OCI-LY1 (cell line): ENCODE results near the gene XPR1.

Source experiments
- H2AFZ ChIP-seq: fragments of 200-600 bp; sonication (generic), shearing (Covaris generic); 2 replicates; pipeline ENCODE4 v1.6.0; 2014; ENCODE audit warnings: antibody characterized with exemption, mild to moderate bottlenecking, low read length
- H3F3A ChIP-seq: fragments of 200-600 bp; sonication (generic), shearing (Covaris generic); 2 replicates; pipeline ENCODE4 v1.6.0; 2014; ENCODE audit warnings: mild to moderate bottlenecking, antibody characterized with exemption, low read length, moderate library complexity; ENCODE audit not compliant: insufficient read depth
- H3K27ac ChIP-seq: fragments of 200-600 bp; sonication (generic); 2 replicates; pipeline ENCODE4 v1.5.1; 2014; ENCODE audit warnings: low read length, mixed run types, mild to moderate bottlenecking, low read depth; ENCODE audit not compliant: poor library complexity, severe bottlenecking
- H3K27me3 ChIP-seq: fragments of 200-600 bp; sonication (generic); 2 replicates; pipeline ENCODE4 v1.6.0; 2014; ENCODE audit warnings: antibody characterized with exemption, mild to moderate bottlenecking, low read length, moderate library complexity; ENCODE audit not compliant: insufficient read depth
- H3K36me3 ChIP-seq: fragments of 200-600 bp; sonication (generic); 2 replicates; pipeline ENCODE4 v1.6.1; 2014; ENCODE audit warnings: mild to moderate bottlenecking, antibody characterized with exemption, low read length, moderate library complexity, mixed read lengths; ENCODE audit not compliant: insufficient read depth
- H3K4me1 ChIP-seq: fragments of 200-600 bp; sonication (generic); 2 replicates; pipeline ENCODE4 v1.5.1; 2014; ENCODE audit warnings: mild to moderate bottlenecking, low read length, moderate library complexity; ENCODE audit not compliant: insufficient read depth, severe bottlenecking
- H3K4me2 ChIP-seq: fragments of 200-600 bp; sonication (generic), shearing (Covaris generic); 2 replicates; pipeline ENCODE4 v1.6.1; 2014; ENCODE audit warnings: low read length
- H3K4me3 ChIP-seq: fragments of 200-600 bp; sonication (generic); 2 replicates; pipeline ENCODE4 v1.5.1; 2014; ENCODE audit warnings: low read length, low read depth, mild to moderate bottlenecking, mixed read lengths; ENCODE audit not compliant: poor library complexity, severe bottlenecking
- H3K79me2 ChIP-seq: fragments of 200-600 bp; shearing (Covaris generic); 2 replicates; pipeline ENCODE4 v1.6.1; 2016; ENCODE audit warnings: mixed run types, low read length, mixed read lengths; ENCODE audit not compliant: insufficient read depth
- H3K9ac ChIP-seq: fragments of 200-600 bp; sonication (generic), shearing (Covaris generic); 2 replicates; pipeline ENCODE4 v1.6.1; 2014; ENCODE audit warnings: mild to moderate bottlenecking, low read length, mixed read lengths
- H3K9me2 ChIP-seq: fragments of 200-600 bp; sonication (generic), shearing (Covaris generic); 2 replicates; pipeline ENCODE4 v1.6.1; 2014; ENCODE audit warnings: low read depth, mild to moderate bottlenecking, low read length, mixed read lengths
- H3K9me3 ChIP-seq: fragments of 200-600 bp; shearing (Covaris generic); 2 replicates; pipeline ENCODE4 v1.6.1; 2014; ENCODE audit warnings: low read length, mixed read lengths
- H4K20me1 ChIP-seq: fragments of 200-600 bp; sonication (generic), shearing (Covaris generic); 2 replicates; pipeline ENCODE4 v1.6.0; 2016; ENCODE audit warnings: mild to moderate bottlenecking, low read length; ENCODE audit not compliant: insufficient read depth
- EZH2 ChIP-seq: fragments of 200-600 bp; sonication (generic), shearing (Covaris generic); IDR thresholded peaks from 2 replicates; pipeline ENCODE4 v1.8.0; 2017; ENCODE audit warnings: borderline replicate concordance, mixed run types, mild to moderate bottlenecking, antibody characterized with exemption, low read length, moderate library complexity, mixed read lengths
- TF ChIP-seq, protein P1 (sequence below): fragments of 200-600 bp; sonication (generic), shearing (Covaris generic); IDR thresholded peaks from 2 replicates; pipeline ENCODE4 v1.5.1; 2017; ENCODE audit warnings: mild to moderate bottlenecking, antibody characterized with exemption, low read length, moderate library complexity, mixed read lengths

Gene XPR1

DNA sequence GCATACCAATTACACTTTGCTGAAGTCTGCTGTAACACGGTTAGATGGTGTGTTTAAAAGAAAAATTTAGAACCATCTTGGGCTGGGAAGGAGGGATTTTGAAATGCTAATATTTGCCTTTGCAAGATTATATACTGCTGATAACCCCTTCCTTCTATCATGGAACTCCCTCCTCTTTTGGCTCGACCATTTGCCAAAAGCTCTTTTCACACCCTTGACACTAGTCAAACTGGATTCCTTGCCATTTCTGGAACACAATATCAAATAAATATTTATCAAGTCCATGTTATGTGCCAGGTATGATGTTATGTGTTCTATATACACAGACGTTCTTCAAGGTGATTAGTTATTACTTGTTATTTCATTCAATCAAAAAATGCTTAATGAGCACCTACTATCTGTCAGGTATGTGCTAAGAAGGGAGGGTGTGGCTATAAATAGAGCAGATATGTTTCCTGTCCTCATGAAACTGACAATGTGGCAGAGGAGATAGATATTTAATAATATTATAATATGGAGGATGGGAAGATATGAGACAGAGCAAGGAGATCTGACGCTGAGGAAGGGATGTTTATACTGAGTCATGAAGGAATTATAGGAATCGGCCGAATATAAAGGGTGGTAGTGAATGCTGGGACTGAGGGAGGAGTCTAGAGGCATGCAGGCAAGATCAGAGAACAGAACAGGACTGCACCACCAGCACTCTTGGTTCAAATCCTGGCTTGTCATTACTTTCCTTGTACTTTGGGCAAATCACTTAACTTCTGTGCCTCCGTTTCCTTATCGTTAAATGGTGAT, 16.1 kb upstream of the XPR1 start:
- Histone ChIP-seq H3K36me3 (no peaks in the 10 kb centered on the region), H3F3A (0 out of 2 replicates have a peak, but pooled peaks cover 5% of the 10 kb centered on the region), H3K27me3 (no peaks in the 10 kb centered on the region), H3K27ac (no peak overlapping the region), H3K79me2 (no peaks in the 10 kb centered on the region), H3K9me3 (no peaks in the 10 kb centered on the region), H4K20me1 (no peaks in the 10 kb centered on the region), H3K4me1 (peaks cover 23% of the 10 kb centered on the region), H3K4me3 (no peak overlapping the region), H3K4me2 (no peak overlapping the region), H3K9me2 (no peaks in the 10 kb centered on the region), H3K9ac (no peak overlapping the region), H2AFZ (no peak overlapping the region)
- no peak for TF ChIP-seq EZH2
- TF ChIP-seq, protein P1, sequence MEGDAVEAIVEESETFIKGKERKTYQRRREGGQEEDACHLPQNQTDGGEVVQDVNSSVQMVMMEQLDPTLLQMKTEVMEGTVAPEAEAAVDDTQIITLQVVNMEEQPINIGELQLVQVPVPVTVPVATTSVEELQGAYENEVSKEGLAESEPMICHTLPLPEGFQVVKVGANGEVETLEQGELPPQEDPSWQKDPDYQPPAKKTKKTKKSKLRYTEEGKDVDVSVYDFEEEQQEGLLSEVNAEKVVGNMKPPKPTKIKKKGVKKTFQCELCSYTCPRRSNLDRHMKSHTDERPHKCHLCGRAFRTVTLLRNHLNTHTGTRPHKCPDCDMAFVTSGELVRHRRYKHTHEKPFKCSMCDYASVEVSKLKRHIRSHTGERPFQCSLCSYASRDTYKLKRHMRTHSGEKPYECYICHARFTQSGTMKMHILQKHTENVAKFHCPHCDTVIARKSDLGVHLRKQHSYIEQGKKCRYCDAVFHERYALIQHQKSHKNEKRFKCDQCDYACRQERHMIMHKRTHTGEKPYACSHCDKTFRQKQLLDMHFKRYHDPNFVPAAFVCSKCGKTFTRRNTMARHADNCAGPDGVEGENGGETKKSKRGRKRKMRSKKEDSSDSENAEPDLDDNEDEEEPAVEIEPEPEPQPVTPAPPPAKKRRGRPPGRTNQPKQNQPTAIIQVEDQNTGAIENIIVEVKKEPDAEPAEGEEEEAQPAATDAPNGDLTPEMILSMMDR: no peak

DNA sequence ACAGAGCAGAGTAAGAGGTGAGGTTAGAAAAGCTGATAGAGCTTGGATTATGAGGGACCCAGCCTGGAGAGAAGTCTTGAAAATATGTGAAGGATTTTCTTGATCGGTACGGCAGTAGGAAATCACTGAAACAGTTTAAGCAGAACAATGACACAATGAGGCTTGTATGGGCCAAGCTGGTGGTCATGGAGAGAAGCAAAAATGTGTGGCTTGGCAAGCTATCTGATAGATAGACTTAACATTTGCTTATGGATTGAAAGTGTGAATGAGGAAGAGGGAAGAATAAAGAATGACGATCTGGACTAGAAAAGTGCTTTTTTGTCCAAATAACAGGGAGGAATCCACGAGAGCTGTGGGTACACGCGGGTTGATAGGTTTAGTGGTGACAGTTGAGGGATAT, 15.4 kb upstream of the XPR1 start:
- H3K27ac ChIP-seq: no peak overlapping the region
- H4K20me1 ChIP-seq: no peaks in the 10 kb centered on the region
- H3K4me1 ChIP-seq: peaks cover 18% of the 10 kb centered on the region
- H2AFZ ChIP-seq: no peak overlapping the region
- no peaks in the 10 kb centered on the region for H3K36me3 ChIP-seq
- no peak overlapping the region for H3K4me3 ChIP-seq
- H3K9ac ChIP-seq: no peak overlapping the region
- H3K4me2 ChIP-seq: no peak overlapping the region
- no peaks in the 10 kb centered on the region for H3K27me3 ChIP-seq
- TF ChIP-seq EZH2: no peak
- TF ChIP-seq, protein P1: no peak
- H3K79me2 ChIP-seq: no peaks in the 10 kb centered on the region
- H3F3A ChIP-seq: 0 out of 2 replicates have a peak, but pooled peaks cover 5% of the 10 kb centered on the region
- no peaks in the 10 kb centered on the region for H3K9me3 ChIP-seq
- no peaks in the 10 kb centered on the region for H3K9me2 ChIP-seq

DNA sequence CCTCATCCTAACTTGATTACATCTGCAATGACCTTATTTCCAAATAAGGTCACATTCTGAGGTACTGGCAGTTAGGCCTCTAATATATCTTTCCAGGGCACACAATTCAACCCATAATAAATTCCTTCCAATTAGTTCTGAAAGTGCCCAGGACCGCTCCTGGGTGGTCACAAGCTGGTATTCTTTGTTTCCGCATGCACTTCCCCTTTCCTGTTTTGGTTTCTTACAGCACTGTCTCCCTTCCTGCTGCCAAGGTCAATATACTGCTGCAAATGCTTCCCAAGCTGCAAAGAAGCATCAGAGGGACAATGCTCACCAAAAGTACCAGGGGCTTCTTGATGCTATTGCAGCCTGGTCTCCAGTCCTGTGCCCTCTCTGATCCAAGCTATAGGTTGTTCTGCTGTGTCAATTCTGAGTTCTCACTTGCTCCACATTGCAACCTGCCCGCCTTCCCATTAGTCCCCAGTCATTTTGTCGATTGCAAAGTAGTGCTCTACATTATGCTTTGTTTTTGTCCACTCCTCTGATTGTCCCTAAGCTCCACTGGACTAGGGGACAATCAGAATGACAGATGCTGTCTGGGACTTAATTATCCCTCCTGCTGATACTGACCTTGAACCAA, 13.9 kb upstream of the XPR1 start:
- H3K4me3 ChIP-seq: no peak overlapping the region
- no peak overlapping the region; the same call in 1 of the 2 replicates for H3K4me2 ChIP-seq
- H3F3A ChIP-seq: no peaks in the 10 kb centered on the region
- TF ChIP-seq EZH2: no peak
- TF ChIP-seq, protein P1: no peak
- no peak overlapping the region for H3K27ac ChIP-seq
- H3K79me2 ChIP-seq: no peaks in the 10 kb centered on the region
- no peaks in the 10 kb centered on the region for H3K9me2 ChIP-seq
- H4K20me1 ChIP-seq: no peaks in the 10 kb centered on the region
- no peak overlapping the region for H2AFZ ChIP-seq
- no peaks in the 10 kb centered on the region for H3K36me3 ChIP-seq
- no peak overlapping the region for H3K9ac ChIP-seq
- no peaks in the 10 kb centered on the region for H3K9me3 ChIP-seq
- H3K27me3 ChIP-seq: no peaks in the 10 kb centered on the region
- peaks cover 8% of the 10 kb centered on the region for H3K4me1 ChIP-seq
